Sigmoid colon (tissue), 7 donors: ENCODE results near the gene SEMA6C. TPM values are rescaled to one million over a fixed set of nuclear protein-coding genes. Genes with fewer than 3 reads are reported as not detected.

Experiments
- DNase-seq: peaks from one replicate; pipeline ENCODE4 v3.0.0-alpha.2; 2019
- H3K27ac ChIP-seq, 4 donors: fragments of 200-600 bp; sonication (generic); one replicate each; pipeline ENCODE4 v1.5.1; 2016 to 2019; ENCODE audit warnings: mild to moderate bottlenecking in 1 of 4
- H3K27me3 ChIP-seq, 3 donors: fragments of 200-600 bp; sonication (generic); one replicate each; pipeline ENCODE4 v1.5.1; 2019; ENCODE audit warnings: mild to moderate bottlenecking in 1 of 3
- H3K36me3 ChIP-seq, 4 donors: fragments of 200-600 bp; sonication (generic); one replicate each; pipeline ENCODE4 v1.5.1; 2016 to 2019
- H3K4me1 ChIP-seq, 4 donors: fragments of 200-600 bp; sonication (generic); one replicate each; pipeline ENCODE4 v1.5.1; 2017 to 2019
- H3K4me3 ChIP-seq, 4 donors: fragments of 200-600 bp; sonication (generic); one replicate each; pipeline ENCODE4 v1.5.1; 2017 to 2019; ENCODE audit warnings: mild to moderate bottlenecking in 2 of 4, moderate library complexity in 1 of 4
- H3K9me3 ChIP-seq, 4 donors: fragments of 200-600 bp in 3 of 4; sonication (generic) in 3 of 4; one replicate each; pipeline versions ENCODE4 v1.5.1 to v1.6.1; 2013 to 2019
- CTCF ChIP-seq, 4 experiments: fragments of 450-650 bp in 3 of 4; fragments of 200-600 bp in 1 of 4; IDR thresholded peaks; one replicate each; pipeline ENCODE4 v1.5.1; 2016 to 2019; ENCODE audit warnings: antibody characterized with exemption in 4 of 4, mild to moderate bottlenecking in 3 of 4, moderate library complexity in 2 of 4
- EP300 ChIP-seq, 4 donors: sonication (generic); formaldehyde crosslinking; IDR thresholded peaks; one replicate each; pipeline ENCODE4 v1.6.1; 2017; ENCODE audit warnings: antibody characterized with exemption in 4 of 4
- POLR2A ChIP-seq, 2 donors: fragments of 450-650 bp; IDR thresholded peaks; one replicate each; pipeline ENCODE4 v1.6.1; 2016; ENCODE audit warnings: antibody characterized with exemption in 2 of 2, mild to moderate bottlenecking in 2 of 2, moderate library complexity in 2 of 2
- POLR2AphosphoS5 ChIP-seq, 4 donors: sonication (generic); formaldehyde crosslinking; IDR thresholded peaks; one replicate each; pipeline ENCODE4 v1.6.1; 2017; ENCODE audit warnings: antibody characterized with exemption in 4 of 4
- WGBS, 2 donors: extraction: QIAGEN DNeasy Blood & Tissue Kit; methylation state at CpG; one replicate each; pipeline ENCODE4 v1.1.7; 2013; 5-methylcytosine and 5-hydroxymethylcytosine counted together
- intact Hi-C: fragments of 100-400 bp; cut with DNase I; formaldehyde crosslinking; loops from one replicate; pipeline ENCODE4 v1.15.1; 2023
- polyA plus RNA-seq, 3 donors: library from polyadenylated mRNA; stranded (reverse); fragments of 200-250 nt; gene quantifications; one replicate each; pipeline ENCODE4 v1.2.3, GENCODE V29; 2013
- total RNA-seq, 4 donors: library from RNA; depleted of rRNA; stranded (reverse); fragments of >200 nt; gene quantifications; one replicate each; pipeline ENCODE4 v1.1.0, GENCODE V29; 2016
- donor health status: healthy with polysubstance abuse.
- donor health status: Bipolar disorder and iron deficiency.
- donor health status: healthy.

Gene SEMA6C
- total and polyA plus RNA-seq, 7 donors = 0.23 to 20.6 (median 5.0) TPM

DNA sequence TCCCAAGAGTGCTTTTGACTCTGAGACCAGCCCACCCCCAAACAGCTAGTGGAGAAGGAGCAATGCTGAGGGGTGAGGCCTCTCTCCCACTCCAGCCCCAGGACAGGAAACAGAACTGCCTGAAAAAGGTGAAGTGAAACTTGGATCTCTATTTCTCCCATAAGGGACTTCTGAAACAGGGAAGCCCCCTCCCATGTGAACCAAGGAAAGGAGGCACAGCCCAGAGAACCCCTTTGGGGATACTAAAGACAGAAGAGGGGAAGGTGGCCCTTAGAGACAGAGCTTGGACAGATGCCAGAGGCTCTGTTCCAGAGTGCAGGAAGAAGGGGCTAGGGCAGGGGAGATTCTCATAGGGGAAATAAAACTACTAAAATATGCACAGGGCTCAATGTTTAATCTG lies 12.9 kb upstream of the SEMA6C start:
- Histone ChIP-seq H3K27me3 (no peaks in the 10 kb centered on the region), H3K4me3 (no peak overlapping the region), H3K27ac (no peak overlapping the region), H3K36me3 (peaks cover 4 to 62% (median 20%) of the 10 kb centered on the region in 4 donors), H3K4me1 (peaks cover 0 to 19% (median 10%) of the 10 kb centered on the region in 4 donors), H3K9me3 (no peaks in the 10 kb centered on the region)
- no peak for TF ChIP-seq CTCF (IDR thresholded peaks at IDR 0.05)
- TF ChIP-seq POLR2AphosphoS5 (IDR thresholded peaks at IDR 0.05) = no peak
- TF ChIP-seq POLR2A (IDR thresholded peaks at IDR 0.05) = no peak
- TF ChIP-seq EP300 (IDR thresholded peaks at IDR 0.05) = no peak
- no peak for DNase-seq
- intact Hi-C loops = loop anchor here (5.0 kb wide), 1 partner anchor 137 kb away; no protein-coding TSS in a partner anchor

DNA sequence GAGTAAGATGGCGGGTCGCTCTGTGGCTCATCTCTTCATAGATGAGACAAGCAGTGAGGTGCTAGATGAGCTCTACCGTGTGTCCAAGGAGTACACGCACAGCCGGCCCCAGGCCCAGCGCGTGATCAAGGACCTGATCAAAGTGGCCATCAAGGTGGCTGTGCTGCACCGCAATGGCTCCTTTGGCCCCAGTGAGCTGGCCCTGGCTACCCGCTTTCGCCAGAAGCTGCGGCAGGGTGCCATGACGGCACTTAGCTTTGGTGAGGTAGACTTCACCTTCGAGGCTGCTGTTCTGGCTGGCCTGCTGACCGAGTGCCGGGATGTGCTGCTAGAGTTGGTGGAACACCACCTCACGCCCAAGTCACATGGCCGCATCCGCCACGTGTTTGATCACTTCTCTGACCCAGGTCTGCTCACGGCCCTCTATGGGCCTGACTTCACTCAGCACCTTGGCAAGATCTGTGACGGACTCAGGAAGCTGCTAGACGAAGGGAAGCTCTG lies 12.4 kb upstream of the SEMA6C start:
- no peak overlapping the region for H3K4me3 ChIP-seq
- peaks cover 0 to 13% (median 5%) of the 10 kb centered on the region in 4 donors for H3K4me1 ChIP-seq
- intact Hi-C loops = loop anchor here (5.0 kb wide), 1 partner anchor 136 kb away; no protein-coding TSS in a partner anchor
- no peaks in the 10 kb centered on the region for H3K27me3 ChIP-seq
- H3K36me3 ChIP-seq = peaks cover 4 to 62% (median 20%) of the 10 kb centered on the region in 4 donors
- DNase-seq = no peak
- TF ChIP-seq EP300 (IDR thresholded peaks at IDR 0.05) = no peak
- TF ChIP-seq POLR2AphosphoS5 (IDR thresholded peaks at IDR 0.05) = no peak
- no peak for TF ChIP-seq CTCF (IDR thresholded peaks at IDR 0.05)
- no peak for TF ChIP-seq POLR2A (IDR thresholded peaks at IDR 0.05)
- H3K9me3 ChIP-seq = no peaks in the 10 kb centered on the region
- 89 to 94% methylated on average over 22 of the region's 22 CpGs for WGBS, 2 donors
- peak overlapping the region in 1 of 4 donors; percentile 25 for H3K27ac ChIP-seq

GRCh38 chr1:151158326-151158725 lies 11.9 kb upstream of the SEMA6C start:
- intact Hi-C loops = loop anchor here (5.0 kb wide), 1 partner anchor 136 kb away; no protein-coding TSS in a partner anchor
- peak overlapping the region in 1 of 4 donors; percentile 25 for H3K27ac ChIP-seq
- no peaks in the 10 kb centered on the region for H3K9me3 ChIP-seq

DNA sequence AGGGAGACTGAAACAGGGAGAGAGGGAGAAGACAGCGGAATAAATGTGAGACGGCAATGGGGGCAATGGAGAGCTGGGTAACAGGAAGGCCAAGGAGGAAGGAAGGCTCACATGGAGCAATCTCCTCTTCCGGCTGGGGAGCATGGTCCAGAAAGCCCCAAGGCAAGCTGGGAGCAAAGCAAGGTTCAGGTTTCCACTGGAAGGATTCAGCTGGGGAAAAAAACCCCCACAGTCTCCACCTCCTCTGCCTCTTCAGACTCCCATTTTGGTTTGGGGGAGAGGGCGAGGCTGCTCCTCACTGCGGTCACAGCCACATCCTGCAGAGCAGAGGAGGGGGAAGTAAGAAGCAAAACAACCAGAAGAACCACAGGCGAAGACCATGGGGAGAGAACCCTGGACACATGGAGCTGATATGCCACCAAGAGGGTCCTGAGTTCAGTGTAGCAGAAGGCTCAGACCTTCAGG lies 10.7 kb upstream of the SEMA6C start:
- WGBS, 2 donors = 56 to 89% methylated on average over 6 of the region's 6 CpGs
- H3K4me3 ChIP-seq = peak overlapping the region in 2 of 4 donors; percentile 11 to 29
- peaks cover 0 to 11% (median 0%) of the 10 kb centered on the region in 4 donors for H3K4me1 ChIP-seq
- TF ChIP-seq POLR2AphosphoS5 (IDR thresholded peaks at IDR 0.05) = no peak
- TF ChIP-seq POLR2A (IDR thresholded peaks at IDR 0.05) = no peak
- TF ChIP-seq EP300 (IDR thresholded peaks at IDR 0.05) = no peak
- no peak for TF ChIP-seq CTCF (IDR thresholded peaks at IDR 0.05)
- H3K36me3 ChIP-seq = peaks cover 4 to 56% (median 20%) of the 10 kb centered on the region in 4 donors
- no peaks in the 10 kb centered on the region for H3K9me3 ChIP-seq
- peak overlapping the region in 1 of 4 donors; percentile 12 for H3K27ac ChIP-seq
- intact Hi-C loops = loop anchor here (5.0 kb wide), 1 partner anchor 135 kb away; no protein-coding TSS in a partner anchor
- peak; percentile 59 for DNase-seq
- H3K27me3 ChIP-seq = no peaks in the 10 kb centered on the region

More at GRCh38 chr1:151158326-151158725, 11.9 kb upstream of the SEMA6C start:
- DNase-seq = no peak
- Histone ChIP-seq H3K36me3 (peaks cover 4 to 62% (median 20%) of the 10 kb centered on the region in 4 donors), H3K27me3 (no peaks in the 10 kb centered on the region), H3K4me3 (peak overlapping the region in 1 of 4 donors; percentile 11), H3K4me1 (peaks cover 0 to 11% (median 2%) of the 10 kb centered on the region in 4 donors)
- 67 to 86% methylated on average over 5 of the region's 5 CpGs for WGBS, 2 donors
- no peak for TF ChIP-seq POLR2A (IDR thresholded peaks at IDR 0.05)
- TF ChIP-seq POLR2AphosphoS5 (IDR thresholded peaks at IDR 0.05) = no peak
- no peak for TF ChIP-seq EP300 (IDR thresholded peaks at IDR 0.05)

- Histone ChIP-seq H3K9me3 (no peaks in the 10 kb centered on the region), H3K27ac (peak within 1 kb of the TSS in 2 of 4 donors; percentile 12 to 40), H3K4me1 (peaks cover 0 to 11% (median 0%) of the 10 kb centered on the region in 4 donors), H3K27me3 (no peaks in the 10 kb centered on the region), H3K4me3 (peak within 1 kb of the TSS in 2 of 4 donors; percentile 11 to 29), H3K36me3 (peaks cover 4 to 50% (median 18%) of the 10 kb centered on the region in 4 donors)
- no peak for TF ChIP-seq EP300 (IDR thresholded peaks at IDR 0.05)
- no peak for TF ChIP-seq CTCF (IDR thresholded peaks at IDR 0.05)
- TF ChIP-seq POLR2A (IDR thresholded peaks at IDR 0.05) = no peak
- TF ChIP-seq POLR2AphosphoS5 (IDR thresholded peaks at IDR 0.05) = no peak
- DNase-seq = peak; percentile 75
- intact Hi-C loops = loop anchor here (1.0 to 5.0 kb wide), 2 partner anchors 56 to 134 kb away; no protein-coding TSS in a partner anchor
- WGBS, 2 donors = 34% methylated on average over 4 of the region's 4 CpGs
These were observed 10.0 kb upstream of the SEMA6C start, which contains the start of gene TNFAIP8L2 for GRCh38 chr1:151156515-151156819. Gene TNFAIP8L2 (plus strand): TSS chr1:151156649. CDS start chr1:151158698, 2,049 bp downstream.
